DND-41 (cell line): ENCODE results near the gene IDH2.

Experiments used
- ATAC-seq: fragments of 200-7000 bp; cut with Tn5 transposase; 3 replicates; pipeline ENCODE4 v1.9.1; 2021; ENCODE audit warnings: low read depth; ENCODE audit not compliant: insufficient read depth
- DNase-seq: peaks from one replicate; pipeline ENCODE4 v3.0.0-alpha.2; 2020
- H2AFZ ChIP-seq: 2 replicates; pipeline ENCODE4 v1.6.0; 2012; ENCODE audit warnings: low read depth, low read length
- H3K27ac ChIP-seq: 2 replicates; pipeline ENCODE4 v1.5.1; 2012; ENCODE audit warnings: low read length, inconsistent platforms
- H3K27me3 ChIP-seq: fragments of 200-600 bp; sonication (generic); 2 replicates; pipeline ENCODE4 v1.6.0; 2012; ENCODE audit warnings: low read length, mild to moderate bottlenecking, inconsistent platforms; ENCODE audit not compliant: insufficient read depth, poor library complexity
- H3K36me3 ChIP-seq: 2 replicates; pipeline ENCODE4 v1.5.1; 2012; ENCODE audit warnings: low read length, inconsistent platforms; ENCODE audit not compliant: insufficient read depth
- H3K4me1 ChIP-seq: 2 replicates; pipeline ENCODE4 v1.5.1; 2012; ENCODE audit warnings: mild to moderate bottlenecking, low read length; ENCODE audit not compliant: insufficient read depth
- H3K4me2 ChIP-seq: 2 replicates; pipeline ENCODE4 v1.6.0; 2012; ENCODE audit warnings: mild to moderate bottlenecking, moderate library complexity, low read length, inconsistent platforms; ENCODE audit not compliant: insufficient read depth
- H3K4me3 ChIP-seq, 2 experiments: fragments of 200-600 bp in 1 of 2; shearing (Covaris generic) in 1 of 2; 2 replicates each; pipeline ENCODE4 v1.5.1; 2012 to 2016; ENCODE audit warnings: inconsistent platforms in 2 of 2, low read length in 2 of 2, mild to moderate bottlenecking in 2 of 2, low read depth in 1 of 2, moderate library complexity in 1 of 2
- H3K79me2 ChIP-seq: 2 replicates; pipeline ENCODE4 v1.6.0; 2012; ENCODE audit warnings: low read length, inconsistent platforms; ENCODE audit not compliant: insufficient read depth
- H3K9ac ChIP-seq: 2 replicates; pipeline ENCODE4 v1.6.0; 2012; ENCODE audit warnings: low read depth, mild to moderate bottlenecking, inconsistent platforms, low read length, moderate library complexity
- H3K9me3 ChIP-seq: 2 replicates; pipeline ENCODE4 v1.5.1; 2012; ENCODE audit warnings: low read length, moderate library complexity, mild to moderate bottlenecking, inconsistent platforms; ENCODE audit not compliant: insufficient read depth, severe bottlenecking
- H4K20me1 ChIP-seq: 2 replicates; pipeline ENCODE4 v1.6.0; 2012; ENCODE audit warnings: low read length; ENCODE audit not compliant: insufficient read depth
- EZH2 ChIP-seq: IDR thresholded peaks from 3 replicates; pipeline ENCODE4 v1.6.1; 2012; ENCODE audit warnings: borderline replicate concordance, low read depth, mild to moderate bottlenecking, moderate library complexity, low read length, inconsistent platforms; ENCODE audit not compliant: severe bottlenecking
- TF ChIP-seq, protein P1 (sequence below): IDR thresholded peaks from 2 replicates; pipeline ENCODE4 v1.5.1; 2012; ENCODE audit warnings: borderline replicate concordance, low read length, moderate library complexity, mild to moderate bottlenecking; ENCODE audit not compliant: poor library complexity, severe bottlenecking; ENCODE audit errors: extremely low read depth

Gene IDH2

DNA sequence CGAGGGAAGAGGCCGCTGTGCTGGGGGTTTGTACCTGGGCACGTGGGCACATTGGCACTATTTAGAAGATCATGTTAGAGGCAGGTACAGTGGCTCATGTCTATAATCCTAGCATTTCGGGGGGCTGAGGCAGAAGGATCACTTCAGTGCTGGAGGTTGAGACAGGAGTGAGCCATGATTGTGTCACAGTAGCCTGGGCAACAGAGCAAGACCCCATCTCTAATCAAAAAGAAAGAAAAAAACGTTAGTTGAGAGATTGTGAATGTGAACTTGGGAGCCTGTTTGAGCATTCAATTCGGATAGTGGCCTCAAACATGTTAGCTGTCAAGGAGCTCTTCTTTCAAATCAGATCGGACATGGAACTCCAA is 36.6 kb downstream of the IDH2 start:
- Histone ChIP-seq H3K79me2 (peaks cover 2% of the 10 kb centered on the region; the same call in 1 of the 2 replicates), H3K27me3 (no peaks in the 10 kb centered on the region), H3K4me1 (no peaks in the 10 kb centered on the region), H2AFZ (no peak overlapping the region), H3K9me3 (no peaks in the 10 kb centered on the region), H3K4me3 (no peak overlapping the region), H3K36me3 (peaks cover 20% of the 10 kb centered on the region), H4K20me1 (peaks cover 12% of the 10 kb centered on the region), H3K4me2 (no peak overlapping the region), H3K27ac (no peak overlapping the region), H3K9ac (no peak overlapping the region)
- ATAC-seq (no peak), DNase-seq (no peak)
- TF ChIP-seq EZH2 = no peak
- TF ChIP-seq, protein P1, sequence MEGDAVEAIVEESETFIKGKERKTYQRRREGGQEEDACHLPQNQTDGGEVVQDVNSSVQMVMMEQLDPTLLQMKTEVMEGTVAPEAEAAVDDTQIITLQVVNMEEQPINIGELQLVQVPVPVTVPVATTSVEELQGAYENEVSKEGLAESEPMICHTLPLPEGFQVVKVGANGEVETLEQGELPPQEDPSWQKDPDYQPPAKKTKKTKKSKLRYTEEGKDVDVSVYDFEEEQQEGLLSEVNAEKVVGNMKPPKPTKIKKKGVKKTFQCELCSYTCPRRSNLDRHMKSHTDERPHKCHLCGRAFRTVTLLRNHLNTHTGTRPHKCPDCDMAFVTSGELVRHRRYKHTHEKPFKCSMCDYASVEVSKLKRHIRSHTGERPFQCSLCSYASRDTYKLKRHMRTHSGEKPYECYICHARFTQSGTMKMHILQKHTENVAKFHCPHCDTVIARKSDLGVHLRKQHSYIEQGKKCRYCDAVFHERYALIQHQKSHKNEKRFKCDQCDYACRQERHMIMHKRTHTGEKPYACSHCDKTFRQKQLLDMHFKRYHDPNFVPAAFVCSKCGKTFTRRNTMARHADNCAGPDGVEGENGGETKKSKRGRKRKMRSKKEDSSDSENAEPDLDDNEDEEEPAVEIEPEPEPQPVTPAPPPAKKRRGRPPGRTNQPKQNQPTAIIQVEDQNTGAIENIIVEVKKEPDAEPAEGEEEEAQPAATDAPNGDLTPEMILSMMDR = no peak

DNA sequence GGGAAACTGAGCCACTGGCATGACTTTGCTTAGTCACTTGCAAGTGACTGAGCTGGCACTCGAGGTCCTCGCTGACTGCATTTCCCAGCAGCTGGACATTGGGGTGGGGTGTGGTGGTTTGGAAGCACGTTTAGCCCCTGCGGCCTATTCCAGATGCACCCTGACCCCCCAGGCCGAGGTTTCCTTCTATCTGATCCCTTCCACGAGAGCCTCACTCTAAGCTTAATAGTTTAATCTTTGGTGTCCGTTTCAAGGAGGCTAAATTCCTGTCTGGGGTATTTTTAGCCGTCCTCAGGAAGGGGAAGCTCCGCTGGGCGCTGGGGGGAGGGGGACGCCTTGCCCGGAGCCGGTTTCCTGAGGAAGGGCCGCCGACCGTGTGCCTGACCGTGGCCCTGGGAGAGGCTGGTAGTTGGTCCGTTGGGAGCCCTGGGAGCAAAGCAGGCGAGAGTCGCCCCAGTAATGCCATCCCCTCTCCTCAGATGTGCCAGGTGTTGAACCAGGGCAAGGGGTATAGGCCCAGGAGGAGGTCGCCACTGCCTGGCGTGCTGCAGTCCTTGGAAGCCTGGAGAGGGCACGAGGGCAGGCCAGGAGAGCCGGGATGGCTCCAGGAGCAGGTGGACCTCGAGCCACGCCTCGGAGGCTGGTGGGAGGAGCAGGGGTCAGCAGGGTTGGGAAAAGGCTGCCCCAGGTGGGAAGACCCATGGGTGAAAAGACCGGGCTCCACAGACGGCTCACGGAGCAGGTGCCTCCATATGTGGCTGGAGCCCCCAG is 37.2 kb downstream of the IDH2 start:
- Histone ChIP-seq H3K36me3 (peaks cover 20% of the 10 kb centered on the region), H3K4me3 (no peak overlapping the region), H3K4me1 (no peaks in the 10 kb centered on the region), H2AFZ (no peak overlapping the region), H3K9ac (no peak overlapping the region), H3K27ac (no peak overlapping the region), H3K9me3 (no peaks in the 10 kb centered on the region), H3K79me2 (peaks cover 2% of the 10 kb centered on the region; the same call in 1 of the 2 replicates), H3K4me2 (no peak overlapping the region), H4K20me1 (peaks cover 12% of the 10 kb centered on the region), H3K27me3 (no peaks in the 10 kb centered on the region)
- ATAC-seq (no peak), DNase-seq (no peak)
- TF ChIP-seq EZH2 = no peak
- TF ChIP-seq, protein P1 = no peak

DNA sequence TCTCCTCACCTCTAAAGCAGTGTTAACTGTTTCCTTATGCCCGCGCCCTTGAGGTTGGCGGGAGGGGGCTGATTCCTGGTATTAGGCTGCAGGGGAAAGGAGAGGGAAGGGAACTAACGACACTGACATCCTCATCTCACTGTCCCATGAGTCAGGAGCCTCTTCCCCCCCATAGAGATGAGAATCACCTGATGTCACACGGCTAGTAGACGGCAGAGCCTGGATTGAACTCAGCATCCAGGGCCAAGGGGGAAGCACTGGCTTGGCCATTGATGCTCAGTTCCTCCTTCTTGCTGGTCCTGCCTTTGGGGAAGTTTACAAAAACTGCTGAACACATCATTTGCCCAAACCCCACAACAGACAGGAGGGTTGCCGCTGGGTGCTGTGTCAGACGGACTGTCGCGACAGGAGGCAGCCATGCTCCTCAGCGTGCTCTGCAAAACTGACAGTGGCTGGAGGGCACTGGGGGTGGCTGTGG is 38.5 kb downstream of the IDH2 start:
- H4K20me1 ChIP-seq = peaks cover 12% of the 10 kb centered on the region
- H2AFZ ChIP-seq = no peak overlapping the region
- TF ChIP-seq, protein P1 = no peak
- TF ChIP-seq EZH2 = no peak
- H3K4me2 ChIP-seq = no peak overlapping the region
- H3K4me3 ChIP-seq = no peak overlapping the region
- peaks cover 2% of the 10 kb centered on the region; the same call in 1 of the 2 replicates for H3K79me2 ChIP-seq
- H3K9me3 ChIP-seq = no peaks in the 10 kb centered on the region
- H3K27me3 ChIP-seq = no peaks in the 10 kb centered on the region
- H3K4me1 ChIP-seq = no peaks in the 10 kb centered on the region
- no peak for DNase-seq
- no peak overlapping the region for H3K9ac ChIP-seq
- H3K36me3 ChIP-seq = peaks cover 14% of the 10 kb centered on the region
- H3K27ac ChIP-seq = no peak overlapping the region
- ATAC-seq = no peak
